Measurements from ENCODE around the gene SLC38A7.

Gene SLC38A7

GRCh38 chr16:58634265-58634802 is 50.2 kb downstream of the SLC38A7 start:
- no peak for DNase-seq

- peak; percentile 66 for DNase-seq
Measured at GRCh38 chr16:58629733-58630640, 54.6 kb downstream of the SLC38A7 start, which contains the start of gene CNOT1. TSS of gene CNOT1 (minus strand) at chr16:58629826. CDS start at chr16:58599337, 30,489 bp downstream.

GRCh38 chr16:58628845-58629732 is 55.5 kb downstream of the SLC38A7 start:
- DNase-seq, result no peak

GRCh38 chr16:58624209-58624608 is 60.4 kb downstream of the SLC38A7 start:
- no peak for DNase-seq

GRCh38 chr16:58620396-58620795 is 64.2 kb downstream of the SLC38A7 start:
- DNase-seq, result no peak

GRCh38 chr16:58615280-58615679 is 69.3 kb downstream of the SLC38A7 start:
- no peak for DNase-seq

Data from NCI-H1048 (cell line).